ENCODE measurements around the gene GNAT3. TPM values are rescaled to one million over a fixed set of nuclear protein-coding genes. Genes with fewer than 3 reads are reported as not detected.

The GNAT3 gene
- total RNA-seq, 1 donor from 2014 or later: not detected

DNA sequence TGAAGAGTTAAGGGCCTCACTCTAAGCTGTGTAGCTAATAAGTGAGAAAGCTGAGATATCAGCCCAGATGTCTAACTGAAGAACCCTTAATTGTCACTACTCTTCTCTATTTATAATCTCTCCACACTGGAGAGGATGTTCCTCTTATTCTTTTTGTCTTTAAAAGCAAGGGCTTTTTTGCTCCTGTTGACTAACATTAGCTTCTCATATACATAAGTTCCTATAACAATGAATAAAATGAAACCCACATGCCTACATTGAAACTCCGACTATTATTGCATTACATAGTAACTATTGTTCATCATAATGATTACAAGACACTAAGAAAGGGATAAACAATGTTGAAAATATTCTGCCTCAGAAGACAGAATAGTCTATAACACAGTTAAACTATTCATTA lies 67.1 kb downstream of the GNAT3 start:
- H3K4me1 Mint-ChIP-seq: peaks cover 39% of the 10 kb centered on the region
- no peak for DNase-seq (ENCODE audit: low spot score in 2 of 2, unreplicated experiment in 2 of 2)
- TF ChIP-seq, protein P1, sequence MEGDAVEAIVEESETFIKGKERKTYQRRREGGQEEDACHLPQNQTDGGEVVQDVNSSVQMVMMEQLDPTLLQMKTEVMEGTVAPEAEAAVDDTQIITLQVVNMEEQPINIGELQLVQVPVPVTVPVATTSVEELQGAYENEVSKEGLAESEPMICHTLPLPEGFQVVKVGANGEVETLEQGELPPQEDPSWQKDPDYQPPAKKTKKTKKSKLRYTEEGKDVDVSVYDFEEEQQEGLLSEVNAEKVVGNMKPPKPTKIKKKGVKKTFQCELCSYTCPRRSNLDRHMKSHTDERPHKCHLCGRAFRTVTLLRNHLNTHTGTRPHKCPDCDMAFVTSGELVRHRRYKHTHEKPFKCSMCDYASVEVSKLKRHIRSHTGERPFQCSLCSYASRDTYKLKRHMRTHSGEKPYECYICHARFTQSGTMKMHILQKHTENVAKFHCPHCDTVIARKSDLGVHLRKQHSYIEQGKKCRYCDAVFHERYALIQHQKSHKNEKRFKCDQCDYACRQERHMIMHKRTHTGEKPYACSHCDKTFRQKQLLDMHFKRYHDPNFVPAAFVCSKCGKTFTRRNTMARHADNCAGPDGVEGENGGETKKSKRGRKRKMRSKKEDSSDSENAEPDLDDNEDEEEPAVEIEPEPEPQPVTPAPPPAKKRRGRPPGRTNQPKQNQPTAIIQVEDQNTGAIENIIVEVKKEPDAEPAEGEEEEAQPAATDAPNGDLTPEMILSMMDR (IDR thresholded peaks at IDR 0.05; ENCODE audit: unreplicated experiment): no peak
- no peaks in the 10 kb centered on the region for H3K27me3 Mint-ChIP-seq (ENCODE audit: low read depth)
- no peaks in the 10 kb centered on the region for H3K36me3 Mint-ChIP-seq
- H3K4me3 Mint-ChIP-seq: no peak overlapping the region
- peak overlapping the region; percentile 77 for H3K27ac Mint-ChIP-seq
- H3K9me3 Mint-ChIP-seq: peaks cover 4% of the 10 kb centered on the region

DNA sequence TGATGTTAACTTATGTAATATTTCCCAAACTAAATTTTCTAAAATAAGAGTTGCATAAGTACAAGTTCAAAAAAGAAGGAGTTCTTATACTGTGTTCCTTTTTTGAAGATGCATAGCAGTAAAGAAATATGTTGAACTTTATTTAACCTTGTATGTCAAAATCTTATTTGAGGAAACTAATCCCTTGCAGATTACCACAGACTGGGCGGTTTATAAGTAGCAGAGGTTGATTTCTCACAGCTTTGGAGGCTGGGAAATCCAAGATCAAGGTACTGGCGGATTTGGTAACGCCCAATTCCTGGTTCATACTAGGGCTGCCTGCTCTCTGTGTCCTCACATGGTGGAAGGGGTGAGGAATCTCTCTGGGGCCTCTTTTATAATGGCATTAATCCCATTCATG lies 68.5 kb downstream of the GNAT3 start:
- Mint-ChIP-seq H3K4me3 (no peak overlapping the region), H3K27ac (peak overlapping the region; percentile 28), H3K4me1 (peaks cover 44% of the 10 kb centered on the region), H3K36me3 (no peaks in the 10 kb centered on the region), H3K27me3 (ENCODE audit: low read depth) (no peaks in the 10 kb centered on the region), H3K9me3 (peaks cover 4% of the 10 kb centered on the region)
- TF ChIP-seq, protein P1 (IDR thresholded peaks at IDR 0.05; ENCODE audit: unreplicated experiment): no peak
- no peak for DNase-seq (ENCODE audit: low spot score in 2 of 2, unreplicated experiment in 2 of 2)

DNA sequence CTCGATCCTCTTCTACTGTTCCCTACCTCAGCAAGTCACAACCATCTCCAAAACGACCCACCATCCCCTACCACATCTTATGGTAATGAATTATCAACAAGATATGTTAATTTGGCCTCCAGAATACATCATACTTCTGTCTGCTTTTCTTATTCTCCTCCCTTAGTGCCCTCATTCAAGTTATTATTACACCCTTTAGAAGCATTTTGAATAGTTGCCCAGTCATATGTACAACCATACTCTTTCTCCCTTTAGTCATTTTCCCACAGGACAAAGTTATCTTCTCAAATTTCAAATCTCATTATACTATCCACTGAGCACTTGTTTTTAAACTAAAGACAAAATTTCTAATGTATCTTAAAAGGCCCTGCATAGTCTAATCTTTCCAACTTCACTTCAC lies 71.0 kb downstream of the GNAT3 start:
- Mint-ChIP-seq H3K27me3 (ENCODE audit: low read depth) (no peaks in the 10 kb centered on the region), H3K4me1 (peaks cover 44% of the 10 kb centered on the region), H3K27ac (peak overlapping the region; percentile 59), H3K9me3 (peaks cover 16% of the 10 kb centered on the region), H3K36me3 (peaks cover 6% of the 10 kb centered on the region), H3K4me3 (no peak overlapping the region)
- no peak for DNase-seq (ENCODE audit: low spot score in 2 of 2, unreplicated experiment in 2 of 2)
- TF ChIP-seq, protein P1 (IDR thresholded peaks at IDR 0.05; ENCODE audit: unreplicated experiment): no peak

DNA sequence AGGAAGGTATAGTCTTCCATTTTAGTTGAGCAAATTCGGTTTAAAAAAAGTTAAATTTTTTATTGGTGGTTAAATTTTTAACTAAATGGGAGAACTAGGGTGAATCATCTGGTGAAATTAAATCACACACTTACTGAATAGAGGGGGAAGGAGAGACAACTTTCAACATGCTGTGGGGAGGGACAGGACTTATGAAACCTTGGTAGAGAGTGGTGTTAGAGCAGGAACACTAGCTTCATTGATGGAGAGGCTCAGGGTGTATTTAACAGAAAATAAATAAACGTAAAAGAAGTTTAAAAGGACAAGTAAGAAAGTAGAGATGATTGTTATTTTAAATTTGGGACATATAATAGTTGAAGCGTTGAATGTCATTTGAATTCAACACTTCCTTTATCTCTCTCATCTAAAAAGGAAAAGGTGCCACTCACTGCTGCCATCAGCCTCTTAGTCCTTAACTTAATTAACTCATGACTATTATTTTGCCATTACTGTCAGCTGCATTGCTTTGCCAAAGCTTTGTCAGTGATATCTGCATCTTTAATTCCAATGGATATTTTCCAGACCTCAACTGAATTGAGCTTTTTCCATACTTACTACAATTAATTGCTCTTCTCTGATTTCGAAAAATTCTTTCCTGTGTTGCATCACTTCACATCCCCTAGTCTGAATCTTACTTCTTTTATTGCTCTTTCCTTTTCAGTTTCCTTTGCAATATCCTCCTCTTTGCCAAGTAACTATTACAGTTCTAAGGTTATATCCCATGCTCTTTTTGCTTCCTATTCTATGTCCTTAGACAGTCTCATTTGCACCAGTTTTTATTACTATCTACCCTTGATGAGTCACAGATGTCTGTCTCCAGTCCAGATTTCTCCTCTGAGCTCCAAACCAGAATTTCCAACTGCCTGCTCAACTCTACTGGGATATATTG lies 71.7 kb downstream of the GNAT3 start:
- H3K36me3 Mint-ChIP-seq: peaks cover 6% of the 10 kb centered on the region
- peak overlapping the region; percentile 59 for H3K27ac Mint-ChIP-seq
- peaks cover 16% of the 10 kb centered on the region for H3K9me3 Mint-ChIP-seq
- no peak overlapping the region for H3K4me3 Mint-ChIP-seq
- peaks cover 37% of the 10 kb centered on the region for H3K4me1 Mint-ChIP-seq
- H3K27me3 Mint-ChIP-seq (ENCODE audit: low read depth): no peaks in the 10 kb centered on the region
- TF ChIP-seq, protein P1 (IDR thresholded peaks at IDR 0.05; ENCODE audit: unreplicated experiment): no peak
- no peak for DNase-seq (ENCODE audit: low spot score in 2 of 2, unreplicated experiment in 2 of 2)

DNA sequence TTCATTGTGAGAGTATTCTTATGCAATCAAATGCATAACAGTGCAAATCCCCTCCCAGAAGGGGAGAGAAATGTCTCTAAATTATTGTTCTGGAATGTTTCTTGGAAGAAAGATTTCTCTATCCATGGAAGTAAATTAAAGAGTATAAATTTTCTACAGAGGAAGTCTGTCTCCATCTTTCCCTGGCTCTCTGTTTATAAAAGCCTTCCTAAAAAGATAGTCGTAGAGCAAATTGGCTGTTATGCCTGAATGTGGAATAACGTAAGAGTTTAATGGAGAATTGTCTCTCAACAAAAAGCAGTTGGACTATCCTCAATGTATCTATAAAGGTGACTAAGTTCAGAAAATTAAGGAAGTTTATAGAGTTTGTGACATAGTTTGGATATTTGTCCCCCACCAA lies 76.3 kb downstream of the GNAT3 start:
- no peak for DNase-seq (ENCODE audit: low spot score in 2 of 2, unreplicated experiment in 2 of 2)
- TF ChIP-seq, protein P1 (IDR thresholded peaks at IDR 0.05; ENCODE audit: unreplicated experiment): no peak
- H3K36me3 Mint-ChIP-seq: peaks cover 6% of the 10 kb centered on the region
- H3K27ac Mint-ChIP-seq: no peak overlapping the region
- no peak overlapping the region for H3K4me3 Mint-ChIP-seq
- peaks cover 12% of the 10 kb centered on the region for H3K9me3 Mint-ChIP-seq
- H3K27me3 Mint-ChIP-seq (ENCODE audit: low read depth): no peaks in the 10 kb centered on the region
- peaks cover 11% of the 10 kb centered on the region for H3K4me1 Mint-ChIP-seq
